Measurements from ENCODE around the gene MGAT5.
"Not testable (repeated sequence)": the region's sequence is repeated elsewhere in the genome, so short reads cannot be mapped to it uniquely, and the experiment has no call there.

The MGAT5 gene

GRCh38 chr2:134455426-134455825, 201.6 kb downstream of the MGAT5 start:
- no peak for DNase-seq

GRCh38 chr2:134457353-134457752, 203.5 kb downstream of the MGAT5 start:
- DNase-seq, result no peak

- no peak for DNase-seq
These were observed 204.0 kb downstream of the MGAT5 start for GRCh38 chr2:134457765-134458472.

- no peak for DNase-seq
These were observed 204.6 kb downstream of the MGAT5 start for GRCh38 chr2:134458473-134458853.

- DNase-seq, result no peak
These were observed 205.1 kb downstream of the MGAT5 start for GRCh38 chr2:134458950-134459349.

- DNase-seq, result no peak
These were observed 206.0 kb downstream of the MGAT5 start for GRCh38 chr2:134459706-134460406.

- peak; percentile 25 for DNase-seq
These were observed 206.7 kb downstream of the MGAT5 start for GRCh38 chr2:134460583-134460998.

GRCh38 chr2:134461511-134461910, 207.6 kb downstream of the MGAT5 start:
- DNase-seq, result no peak

- no peak for DNase-seq
These were observed 208.4 kb downstream of the MGAT5 start for GRCh38 chr2:134462275-134462674.

- DNase-seq, result no peak
These were observed 209.2 kb downstream of the MGAT5 start for GRCh38 chr2:134462791-134463698.

- DNase-seq, result no peak
These were observed 209.8 kb downstream of the MGAT5 start for GRCh38 chr2:134463699-134464022.

- DNase-seq, result no peak
These were observed 211.6 kb downstream of the MGAT5 start for GRCh38 chr2:134465228-134466105.

GRCh38 chr2:134466141-134466540, 212.3 kb downstream of the MGAT5 start:
- DNase-seq, result no peak

GRCh38 chr2:134468164-134468563, 214.3 kb downstream of the MGAT5 start:
- no peak for DNase-seq

GRCh38 chr2:134468776-134469175, 214.9 kb downstream of the MGAT5 start:
- no peak for DNase-seq

GRCh38 chr2:134469516-134470115, 215.7 kb downstream of the MGAT5 start:
- no peak for DNase-seq

GRCh38 chr2:134470561-134471168, 216.8 kb downstream of the MGAT5 start:
- no peak for DNase-seq

GRCh38 chr2:134476982-134477381, 223.1 kb downstream of the MGAT5 start:
- not testable (repeated sequence) for DNase-seq

- no peak for DNase-seq
These were observed 225.9 kb downstream of the MGAT5 start for GRCh38 chr2:134479696-134480330.

GRCh38 chr2:134482131-134482723, 228.4 kb downstream of the MGAT5 start:
- no peak for DNase-seq

Measured in GDM1 (cell line).